HepG2 (cell line): ENCODE measurements around the gene OLR1. TPM values are rescaled to one million over a fixed set of nuclear protein-coding genes. Genes with fewer than 3 reads are reported as not detected.

Experiments used
- HHEX ChIP-seq: IDR thresholded peaks from 2 replicates; pipeline ENCODE4 v1.6.1; 2016; ENCODE audit warnings: control low read depth
- PHF20 ChIP-seq: sonication (generic); formaldehyde crosslinking; IDR thresholded peaks from 2 replicates; pipeline ENCODE4 v1.5.0; 2020; ENCODE audit warnings: mild to moderate bottlenecking, missing genetic modification reagents
- RBFOX2 ChIP-seq: fragments of 200-400 bp; formaldehyde crosslinking; IDR thresholded peaks from 2 replicates; pipeline ENCODE4 v1.6.1; 2017; ENCODE audit warnings: low read depth, mild to moderate bottlenecking, low read length
- RELA ChIP-seq: sonication (generic); formaldehyde crosslinking; IDR thresholded peaks from 2 replicates; pipeline ENCODE4 v1.4.0; 2020; ENCODE audit warnings: missing genetic modification reagents
- RFX1 ChIP-seq: fragments of 450-650 bp; IDR thresholded peaks from 2 replicates; pipeline ENCODE4 v1.6.1; 2017
- RFX5 ChIP-seq: IDR thresholded peaks from 2 replicates; pipeline ENCODE4 v1.6.1; 2011; ENCODE audit warnings: low read depth, low read length, improper control_type of control experiment
- SP1 ChIP-seq, 2 experiments: fragments of 450-650 bp in 1 of 2; sonication (generic) in 1 of 2; formaldehyde crosslinking in 1 of 2; IDR thresholded peaks; 2 replicates each; pipeline versions ENCODE4 v1.4.0 to v1.6.1; 2016 to 2020; ENCODE audit warnings: missing genetic modification reagents in 1 of 2
- ZNF598 ChIP-seq: sonication (generic); formaldehyde crosslinking; IDR thresholded peaks from 2 replicates; pipeline ENCODE4 v1.5.1; 2020; ENCODE audit warnings: mild to moderate bottlenecking, missing genetic modification reagents, borderline replicate concordance
- ZNF605 ChIP-seq: sonication (generic); formaldehyde crosslinking; IDR thresholded peaks from 2 replicates; pipeline ENCODE4 v1.8.0; 2022; ENCODE audit warnings: mild to moderate bottlenecking, missing genetic modification reagents
- polyA plus RNA-seq, 8 experiments: library from polyadenylated mRNA; depleted of rRNA in 3 of 8; stranded (reverse) in 7 of 8; unstranded in 1 of 8; fragments of >200 nt; fragmentation: Illumina TruSeq in 4 of 8; extraction: Trizol in 4 of 8; gene quantifications; 2 replicates each; pipeline versions ENCODE4 v1.2.1 to v1.2.3, GENCODE V29; 2011 to 2016; ENCODE audit warnings: low read depth in 4 of 8, missing spikeins in 1 of 8, mixed read lengths in 1 of 8; ENCODE audit not compliant: insufficient read depth in 1 of 8
- total RNA-seq, 5 experiments: library from RNA; depleted of rRNA; stranded (reverse); fragments of >200 nt; fragmentation: Illumina TruSeq; extraction: Trizol; gene quantifications; 2 replicates each; pipeline ENCODE4 v1.2.3, GENCODE V29; 2016; ENCODE audit warnings: low read depth in 1 of 5
- TF ChIP-seq, protein P1 (sequence below), 2 experiments: sonication (generic) in 1 of 2; formaldehyde crosslinking in 1 of 2; IDR thresholded peaks; 2 replicates each; pipeline versions ENCODE4 v1.5.1 to v1.6.1; 2011 to 2020; ENCODE audit warnings: borderline replicate concordance in 1 of 2, low read depth in 1 of 2, low read length in 1 of 2, mild to moderate bottlenecking in 1 of 2, missing genetic modification reagents in 1 of 2, moderate library complexity in 1 of 2
- TF ChIP-seq, protein P2 (sequence below): sonication (generic); formaldehyde crosslinking; IDR thresholded peaks from 2 replicates; pipeline ENCODE4 v1.4.0; 2020; ENCODE audit warnings: mild to moderate bottlenecking, low read depth, missing genetic modification reagents

The OLR1 gene
- total and polyA plus RNA-seq, 2 of the 13 experiments (the other 11 are each of a cell fraction or from before 2014, with no cell fraction given) = not detected

GRCh38 chr12:10131111-10131690 lies 40.7 kb downstream of the OLR1 start (continued):
- TF ChIP-seq, protein P1, sequence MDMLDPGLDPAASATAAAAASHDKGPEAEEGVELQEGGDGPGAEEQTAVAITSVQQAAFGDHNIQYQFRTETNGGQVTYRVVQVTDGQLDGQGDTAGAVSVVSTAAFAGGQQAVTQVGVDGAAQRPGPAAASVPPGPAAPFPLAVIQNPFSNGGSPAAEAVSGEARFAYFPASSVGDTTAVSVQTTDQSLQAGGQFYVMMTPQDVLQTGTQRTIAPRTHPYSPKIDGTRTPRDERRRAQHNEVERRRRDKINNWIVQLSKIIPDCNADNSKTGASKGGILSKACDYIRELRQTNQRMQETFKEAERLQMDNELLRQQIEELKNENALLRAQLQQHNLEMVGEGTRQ (IDR thresholded peaks at IDR 0.05; ENCODE audit: low read depth, low read length) = no peak
- TF ChIP-seq, protein P1 (CRISPR knock-in tag; IDR thresholded peaks at IDR 0.05; ENCODE audit: borderline replicate concordance) = no peak
- no peak for TF ChIP-seq RBFOX2
- TF ChIP-seq RELA (CRISPR knock-in tag) = no peak
- no peak for TF ChIP-seq RFX5
- TF ChIP-seq SP1 (IDR thresholded peaks at IDR 0.05) = no peak
- TF ChIP-seq SP1 (CRISPR knock-in tag; IDR thresholded peaks at IDR 0.05) = no peak
- TF ChIP-seq PHF20 (CRISPR knock-in tag) = no peak
- no peak for TF ChIP-seq ZNF598
- TF ChIP-seq HHEX (CRISPR knock-in tag) = no peak
- TF ChIP-seq, protein P2, sequence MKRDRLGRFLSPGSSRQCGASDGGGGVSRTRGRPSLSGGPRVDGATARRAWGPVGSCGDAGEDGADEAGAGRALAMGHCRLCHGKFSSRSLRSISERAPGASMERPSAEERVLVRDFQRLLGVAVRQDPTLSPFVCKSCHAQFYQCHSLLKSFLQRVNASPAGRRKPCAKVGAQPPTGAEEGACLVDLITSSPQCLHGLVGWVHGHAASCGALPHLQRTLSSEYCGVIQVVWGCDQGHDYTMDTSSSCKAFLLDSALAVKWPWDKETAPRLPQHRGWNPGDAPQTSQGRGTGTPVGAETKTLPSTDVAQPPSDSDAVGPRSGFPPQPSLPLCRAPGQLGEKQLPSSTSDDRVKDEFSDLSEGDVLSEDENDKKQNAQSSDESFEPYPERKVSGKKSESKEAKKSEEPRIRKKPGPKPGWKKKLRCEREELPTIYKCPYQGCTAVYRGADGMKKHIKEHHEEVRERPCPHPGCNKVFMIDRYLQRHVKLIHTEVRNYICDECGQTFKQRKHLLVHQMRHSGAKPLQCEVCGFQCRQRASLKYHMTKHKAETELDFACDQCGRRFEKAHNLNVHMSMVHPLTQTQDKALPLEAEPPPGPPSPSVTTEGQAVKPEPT (CRISPR knock-in tag) = no peak
- TF ChIP-seq ZNF605 (CRISPR knock-in tag) = no peak
- TF ChIP-seq RFX1 = no peak
